HG03378 (cell line): Measurements from ENCODE around the gene MVB12A.

Experiments used
- ATAC-seq: cut with Tn5 transposase; IDR thresholded peaks from one replicate; pipeline ENCODE4 v1.9.1; 2021; ENCODE audit warnings: mild to moderate bottlenecking, moderate library complexity; ENCODE audit not compliant: unreplicated experiment

MVB12A gene

DNA sequence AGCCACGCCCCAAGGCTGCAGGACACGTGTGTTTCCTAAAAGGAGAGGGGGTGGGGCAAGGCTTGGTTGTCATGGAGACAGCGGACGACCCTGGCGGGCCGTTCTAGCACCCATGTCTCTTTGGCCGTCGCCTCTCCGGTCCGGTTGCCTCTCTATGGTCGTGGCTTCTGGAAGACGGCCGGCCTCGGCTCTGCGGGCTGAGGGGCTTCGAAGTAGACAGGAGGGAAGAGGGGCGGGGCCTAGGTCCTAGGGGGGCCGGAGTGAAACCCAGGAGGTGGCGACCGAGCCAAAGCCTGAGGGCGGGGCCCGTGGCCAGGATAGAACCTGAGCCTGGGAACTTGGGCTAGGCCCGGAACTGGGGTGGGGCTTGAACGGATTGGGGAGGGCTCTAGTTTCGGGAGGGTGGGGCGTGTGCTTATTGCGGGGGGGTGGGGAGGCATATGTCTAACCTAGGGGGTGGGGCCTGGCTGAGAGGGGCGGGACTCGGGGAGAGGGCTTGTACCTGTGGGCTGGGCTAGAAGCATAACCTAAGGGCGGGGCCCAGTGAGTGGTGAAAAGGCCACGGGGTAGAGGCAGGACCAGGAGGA lies 49.7 kb downstream of the MVB12A start:
- peak; percentile 30 for ATAC-seq

DNA sequence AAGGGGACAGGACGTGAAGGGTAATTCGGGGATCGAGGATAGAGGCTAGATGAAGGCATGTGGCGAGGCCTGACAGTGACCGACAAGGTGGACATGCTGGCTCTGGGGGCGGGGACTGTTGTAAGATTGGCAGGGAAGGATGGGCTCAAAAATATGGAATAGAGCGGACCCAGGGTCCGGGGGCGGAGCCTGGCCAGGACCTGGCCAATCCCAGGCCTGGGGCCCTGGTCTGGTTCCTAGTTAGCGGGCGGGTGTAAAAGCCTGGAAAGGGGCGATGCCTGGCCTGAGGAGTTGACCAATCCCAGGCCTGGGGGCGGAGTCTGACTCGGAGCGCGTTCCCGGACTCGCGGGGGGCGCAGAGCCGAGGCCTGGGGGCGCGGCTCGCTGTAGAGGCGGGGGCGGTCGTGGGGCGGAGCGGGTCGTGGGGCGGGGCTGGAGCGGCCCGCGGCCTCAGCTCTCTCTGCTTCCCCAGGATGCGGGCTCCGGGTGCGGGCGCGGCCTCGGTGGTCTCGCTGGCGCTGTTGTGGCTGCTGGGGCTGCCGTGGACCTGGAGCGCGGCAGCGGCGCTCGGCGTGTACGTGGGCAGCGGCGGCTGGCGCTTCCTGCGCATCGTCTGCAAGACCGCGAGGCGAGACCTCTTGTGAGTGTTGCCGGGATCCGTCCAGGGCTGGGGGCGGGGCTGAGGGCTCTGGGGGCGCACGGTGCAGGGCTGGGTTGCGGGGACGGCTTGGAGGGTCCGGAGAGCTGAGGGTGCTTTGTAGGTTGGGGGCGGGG lies 50.4 kb downstream of the MVB12A start, which contains the start of gene SLC27A1:
SLC27A1 (plus strand) TSS at position 457 of the 774 bp plus-strand sequence; CDS start at position 474, 17 bp downstream.
- ATAC-seq = peak; percentile 67

DNA sequence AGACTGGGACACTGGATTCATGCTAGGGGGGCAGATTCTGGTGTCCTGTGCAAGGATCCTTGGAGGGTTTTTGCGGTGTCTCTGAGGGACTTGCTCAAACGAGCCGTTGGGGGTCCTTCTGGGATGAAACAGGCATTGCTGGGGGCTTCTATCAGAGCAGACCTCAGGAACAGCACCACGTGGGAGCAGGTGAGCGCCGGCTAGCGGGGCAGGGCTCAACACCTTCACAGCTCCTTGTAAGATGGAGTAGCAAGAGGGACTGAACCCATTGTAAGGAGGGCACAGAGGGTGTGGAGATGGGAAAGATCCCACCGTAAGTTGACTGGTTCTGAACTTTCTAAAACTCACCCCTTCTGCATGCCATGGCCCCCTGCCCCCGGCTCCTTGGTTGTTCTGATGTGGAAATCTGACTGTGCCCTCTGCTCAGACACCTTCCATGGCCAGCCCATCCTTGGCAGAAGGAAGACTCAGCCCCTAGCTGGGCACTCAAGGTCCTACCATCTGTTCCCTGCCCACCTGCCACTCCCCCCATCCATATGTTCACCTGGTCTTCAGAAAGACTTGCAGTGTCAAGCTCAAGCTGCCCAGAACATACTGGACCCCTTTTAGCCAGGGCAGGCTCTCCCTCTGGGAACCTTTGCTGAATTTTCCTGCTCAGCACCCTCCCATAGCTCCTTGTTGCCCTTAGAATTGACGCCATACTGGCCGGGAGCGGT lies 51.7 kb downstream of the MVB12A start:
- ATAC-seq = no peak

DNA sequence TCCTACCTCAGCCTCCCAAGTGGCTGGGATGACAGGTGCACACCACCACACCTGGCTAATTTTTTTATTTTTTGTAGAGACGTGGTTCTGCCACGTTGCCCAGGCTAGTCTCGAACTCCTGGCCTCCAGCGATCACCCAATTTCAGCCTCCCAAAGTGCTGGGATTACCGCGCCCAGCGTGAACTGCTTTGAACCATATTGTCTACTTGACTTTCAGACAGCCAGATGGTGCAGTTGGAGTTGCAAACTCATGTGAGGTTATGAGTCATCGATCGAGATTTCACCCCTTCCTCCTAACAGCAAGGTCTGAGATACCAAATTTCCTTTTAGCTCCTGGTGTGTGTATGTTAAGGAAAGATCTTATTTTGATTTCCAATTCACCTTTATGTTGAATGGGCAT lies 53.2 kb downstream of the MVB12A start:
- ATAC-seq = no peak
